ENCODE results near the gene XPA. TPM values are rescaled to one million over a fixed set of nuclear protein-coding genes. Genes with fewer than 3 reads are reported as not detected.

The XPA gene
- polyA plus RNA-seq, 2 donors = 13.5 to 16.3 TPM

GRCh38 chr9:97726716-97727115 lies 29.6 kb upstream of the XPA start:
- 84 to 88% methylated on average over 5 of the region's 5 CpGs for WGBS, 2 donors
- Histone ChIP-seq H3K4me3 (ENCODE audit: low read depth in 1 of 2, low read length in 2 of 2) (no peak overlapping the region), H3K27me3 (ENCODE audit: control insufficient read depth in 1 of 2, insufficient read depth in 2 of 2, low read length in 2 of 2) (no peaks in the 10 kb centered on the region), H3K27ac (ENCODE audit: low read depth in 2 of 2, low read length in 1 of 2) (no peak overlapping the region), H3K9me3 (ENCODE audit: control insufficient read depth in 2 of 2, insufficient read depth in 1 of 2, low read depth in 1 of 2, low read length in 1 of 2) (no peaks in the 10 kb centered on the region), H3K4me1 (ENCODE audit: control insufficient read depth in 2 of 2, insufficient read depth in 2 of 2, low read length in 1 of 2) (peaks cover 0 to 5% of the 10 kb centered on the region in 2 donors), H3K36me3 (ENCODE audit: control insufficient read depth in 2 of 2, insufficient read depth in 2 of 2, low read length in 1 of 2) (no peaks in the 10 kb centered on the region)

- H3K4me1 ChIP-seq (ENCODE audit: control insufficient read depth in 2 of 2, insufficient read depth in 2 of 2, low read length in 1 of 2) = peaks cover 0 to 5% of the 10 kb centered on the region in 2 donors
- no peak overlapping the region for H3K27ac ChIP-seq (ENCODE audit: low read depth in 2 of 2, low read length in 1 of 2)
- no peaks in the 10 kb centered on the region for H3K27me3 ChIP-seq (ENCODE audit: control insufficient read depth in 1 of 2, insufficient read depth in 2 of 2, low read length in 2 of 2)
- no peak overlapping the region for H3K4me3 ChIP-seq (ENCODE audit: low read depth in 1 of 2, low read length in 2 of 2)
- H3K9me3 ChIP-seq (ENCODE audit: control insufficient read depth in 2 of 2, insufficient read depth in 1 of 2, low read depth in 1 of 2, low read length in 1 of 2) = no peaks in the 10 kb centered on the region
- 61 to 68% methylated on average over 2 of the region's 2 CpGs for WGBS, 2 donors
- H3K36me3 ChIP-seq (ENCODE audit: control insufficient read depth in 2 of 2, insufficient read depth in 2 of 2, low read length in 1 of 2) = no peaks in the 10 kb centered on the region
Observed at GRCh38 chr9:97723819-97724218, 26.7 kb upstream of the XPA start.

GRCh38 chr9:97722331-97722730 lies 25.2 kb upstream of the XPA start:
- WGBS, 2 donors = 64% methylated on average over 2 of the region's 2 CpGs
- Histone ChIP-seq H3K9me3 (ENCODE audit: control insufficient read depth in 2 of 2, insufficient read depth in 1 of 2, low read depth in 1 of 2, low read length in 1 of 2) (no peaks in the 10 kb centered on the region), H3K27me3 (ENCODE audit: control insufficient read depth in 1 of 2, insufficient read depth in 2 of 2, low read length in 2 of 2) (no peaks in the 10 kb centered on the region), H3K27ac (ENCODE audit: low read depth in 2 of 2, low read length in 1 of 2) (no peak overlapping the region), H3K4me3 (ENCODE audit: low read depth in 1 of 2, low read length in 2 of 2) (no peak overlapping the region), H3K36me3 (ENCODE audit: control insufficient read depth in 2 of 2, insufficient read depth in 2 of 2, low read length in 1 of 2) (no peaks in the 10 kb centered on the region), H3K4me1 (ENCODE audit: control insufficient read depth in 2 of 2, insufficient read depth in 2 of 2, low read length in 1 of 2) (no peaks in the 10 kb centered on the region)

- 87 to 93% methylated on average over 2 of the region's 2 CpGs for WGBS, 2 donors
- Histone ChIP-seq H3K27ac (ENCODE audit: low read depth in 2 of 2, low read length in 1 of 2) (no peak overlapping the region), H3K4me1 (ENCODE audit: control insufficient read depth in 2 of 2, insufficient read depth in 2 of 2, low read length in 1 of 2) (no peaks in the 10 kb centered on the region), H3K9me3 (ENCODE audit: control insufficient read depth in 2 of 2, insufficient read depth in 1 of 2, low read depth in 1 of 2, low read length in 1 of 2) (no peaks in the 10 kb centered on the region), H3K36me3 (ENCODE audit: control insufficient read depth in 2 of 2, insufficient read depth in 2 of 2, low read length in 1 of 2) (no peaks in the 10 kb centered on the region), H3K27me3 (ENCODE audit: control insufficient read depth in 1 of 2, insufficient read depth in 2 of 2, low read length in 2 of 2) (no peaks in the 10 kb centered on the region), H3K4me3 (ENCODE audit: low read depth in 1 of 2, low read length in 2 of 2) (no peak overlapping the region)
Observed at GRCh38 chr9:97721396-97721795, 24.3 kb upstream of the XPA start.

GRCh38 chr9:97717866-97718265 lies 20.7 kb upstream of the XPA start:
- H3K9me3 ChIP-seq (ENCODE audit: control insufficient read depth in 2 of 2, insufficient read depth in 1 of 2, low read depth in 1 of 2, low read length in 1 of 2) = no peaks in the 10 kb centered on the region
- peaks cover 0 to 2% of the 10 kb centered on the region in 2 donors for H3K4me1 ChIP-seq (ENCODE audit: control insufficient read depth in 2 of 2, insufficient read depth in 2 of 2, low read length in 1 of 2)
- WGBS, 2 donors = 54 to 59% methylated on average over 3 of the region's 3 CpGs
- H3K4me3 ChIP-seq (ENCODE audit: low read depth in 1 of 2, low read length in 2 of 2) = no peak overlapping the region
- no peak overlapping the region for H3K27ac ChIP-seq (ENCODE audit: low read depth in 2 of 2, low read length in 1 of 2)
- no peaks in the 10 kb centered on the region for H3K36me3 ChIP-seq (ENCODE audit: control insufficient read depth in 2 of 2, insufficient read depth in 2 of 2, low read length in 1 of 2)
- no peaks in the 10 kb centered on the region for H3K27me3 ChIP-seq (ENCODE audit: control insufficient read depth in 1 of 2, insufficient read depth in 2 of 2, low read length in 2 of 2)

GRCh38 chr9:97714435-97714834 lies 17.3 kb upstream of the XPA start:
- WGBS, 2 donors = 23 to 39% methylated on average over 3 of the region's 3 CpGs
- Histone ChIP-seq H3K4me3 (ENCODE audit: low read depth in 1 of 2, low read length in 2 of 2) (no peak overlapping the region), H3K9me3 (ENCODE audit: control insufficient read depth in 2 of 2, insufficient read depth in 1 of 2, low read depth in 1 of 2, low read length in 1 of 2) (no peaks in the 10 kb centered on the region), H3K27ac (ENCODE audit: low read depth in 2 of 2, low read length in 1 of 2) (peak overlapping the region; percentile 27), H3K27me3 (ENCODE audit: control insufficient read depth in 1 of 2, insufficient read depth in 2 of 2, low read length in 2 of 2) (no peaks in the 10 kb centered on the region), H3K4me1 (ENCODE audit: control insufficient read depth in 2 of 2, insufficient read depth in 2 of 2, low read length in 1 of 2) (peaks cover 0 to 2% of the 10 kb centered on the region in 2 donors), H3K36me3 (ENCODE audit: control insufficient read depth in 2 of 2, insufficient read depth in 2 of 2, low read length in 1 of 2) (no peaks in the 10 kb centered on the region)

- WGBS, 2 donors = 27 to 40% methylated on average over 12 of the region's 12 CpGs
- Histone ChIP-seq H3K4me1 (ENCODE audit: control insufficient read depth in 2 of 2, insufficient read depth in 2 of 2, low read length in 1 of 2) (peaks cover 0 to 2% of the 10 kb centered on the region in 2 donors), H3K9me3 (ENCODE audit: control insufficient read depth in 2 of 2, insufficient read depth in 1 of 2, low read depth in 1 of 2, low read length in 1 of 2) (no peaks in the 10 kb centered on the region), H3K36me3 (ENCODE audit: control insufficient read depth in 2 of 2, insufficient read depth in 2 of 2, low read length in 1 of 2) (no peaks in the 10 kb centered on the region), H3K4me3 (ENCODE audit: low read depth in 1 of 2, low read length in 2 of 2) (no peak overlapping the region), H3K27ac (ENCODE audit: low read depth in 2 of 2, low read length in 1 of 2) (no peak overlapping the region), H3K27me3 (ENCODE audit: control insufficient read depth in 1 of 2, insufficient read depth in 2 of 2, low read length in 2 of 2) (no peaks in the 10 kb centered on the region)
Observed at GRCh38 chr9:97711223-97711626, 14.1 kb upstream of the XPA start.

- H3K4me1 ChIP-seq (ENCODE audit: control insufficient read depth in 2 of 2, insufficient read depth in 2 of 2, low read length in 1 of 2) = peaks cover 0 to 2% of the 10 kb centered on the region in 2 donors
- no peaks in the 10 kb centered on the region for H3K27me3 ChIP-seq (ENCODE audit: control insufficient read depth in 1 of 2, insufficient read depth in 2 of 2, low read length in 2 of 2)
- WGBS, 2 donors = 24% methylated on average over 9 of the region's 9 CpGs
- H3K4me3 ChIP-seq (ENCODE audit: low read depth in 1 of 2, low read length in 2 of 2) = no peak overlapping the region
- no peaks in the 10 kb centered on the region for H3K36me3 ChIP-seq (ENCODE audit: control insufficient read depth in 2 of 2, insufficient read depth in 2 of 2, low read length in 1 of 2)
- no peaks in the 10 kb centered on the region for H3K9me3 ChIP-seq (ENCODE audit: control insufficient read depth in 2 of 2, insufficient read depth in 1 of 2, low read depth in 1 of 2, low read length in 1 of 2)
- H3K27ac ChIP-seq (ENCODE audit: low read depth in 2 of 2, low read length in 1 of 2) = no peak overlapping the region
Observed at GRCh38 chr9:97710356-97711222, 13.4 kb upstream of the XPA start.

- Histone ChIP-seq H3K27ac (ENCODE audit: low read depth in 2 of 2, low read length in 1 of 2) (no peak overlapping the region), H3K9me3 (ENCODE audit: control insufficient read depth in 2 of 2, insufficient read depth in 1 of 2, low read depth in 1 of 2, low read length in 1 of 2) (no peaks in the 10 kb centered on the region), H3K4me3 (ENCODE audit: low read depth in 1 of 2, low read length in 2 of 2) (no peak overlapping the region), H3K36me3 (ENCODE audit: control insufficient read depth in 2 of 2, insufficient read depth in 2 of 2, low read length in 1 of 2) (no peaks in the 10 kb centered on the region), H3K27me3 (ENCODE audit: control insufficient read depth in 1 of 2, insufficient read depth in 2 of 2, low read length in 2 of 2) (no peaks in the 10 kb centered on the region), H3K4me1 (ENCODE audit: control insufficient read depth in 2 of 2, insufficient read depth in 2 of 2, low read length in 1 of 2) (no peaks in the 10 kb centered on the region)
- 78 to 85% methylated on average over 2 of the region's 2 CpGs for WGBS, 2 donors
Observed at GRCh38 chr9:97706246-97706645, 9.1 kb upstream of the XPA start.
